RCC 7860 (cell line): ENCODE results near the gene PTPRZ1.

Experiments
- DNase-seq: peaks from one replicate; pipeline ENCODE4 v3.0.0-alpha.2; 2015; ENCODE audit warnings: low spot score
- FAIRE-seq: peaks from 2 replicates; lab custom pipeline; 2012; peaks lifted over from hg19 to GRCh38; lab: Jason Lieb, UNC

Gene PTPRZ1

GRCh38 chr7:122038904-122039303, 165.9 kb downstream of the PTPRZ1 start:
- no peak for FAIRE-seq

GRCh38 chr7:122040147-122040546, 167.2 kb downstream of the PTPRZ1 start:
- FAIRE-seq (no peak), DNase-seq (no peak)

More at GRCh38 chr7:122038904-122039303, 165.9 kb downstream of the PTPRZ1 start:
- DNase-seq: no peak

- FAIRE-seq (no peak), DNase-seq (no peak)
Observed at GRCh38 chr7:122046402-122046801, 173.4 kb downstream of the PTPRZ1 start.

GRCh38 chr7:122054393-122054792, 181.4 kb downstream of the PTPRZ1 start:
- DNase-seq: no peak
- FAIRE-seq: no peak

GRCh38 chr7:122055073-122055472, 182.1 kb downstream of the PTPRZ1 start:
- no peak for DNase-seq
- no peak for FAIRE-seq

GRCh38 chr7:122056977-122057376, 184.0 kb downstream of the PTPRZ1 start:
- FAIRE-seq: no peak
- no peak for DNase-seq

- FAIRE-seq (no peak), DNase-seq (no peak)
Observed at GRCh38 chr7:122059542-122059941, 186.6 kb downstream of the PTPRZ1 start.

- no peak for DNase-seq
- FAIRE-seq: no peak
Observed at GRCh38 chr7:122063146-122063545, 190.2 kb downstream of the PTPRZ1 start.

- no peak for DNase-seq
- FAIRE-seq: no peak
Observed at GRCh38 chr7:122064971-122065370, 192.0 kb downstream of the PTPRZ1 start.

- FAIRE-seq (no peak), DNase-seq (no peak)
Observed at GRCh38 chr7:122067077-122067476, 194.1 kb downstream of the PTPRZ1 start.

GRCh38 chr7:122068046-122068445, 195.1 kb downstream of the PTPRZ1 start:
- DNase-seq (no peak), FAIRE-seq (no peak)

GRCh38 chr7:122068999-122069398, 196.0 kb downstream of the PTPRZ1 start:
- DNase-seq (no peak), FAIRE-seq (no peak)

GRCh38 chr7:122070062-122070461, 197.1 kb downstream of the PTPRZ1 start:
- FAIRE-seq: no peak
- no peak for DNase-seq

GRCh38 chr7:122070834-122071233, 197.9 kb downstream of the PTPRZ1 start:
- no peak for FAIRE-seq
- DNase-seq: no peak

- FAIRE-seq (no peak), DNase-seq (no peak)
Observed at GRCh38 chr7:122072272-122072671, 199.3 kb downstream of the PTPRZ1 start.

GRCh38 chr7:122072924-122073599, 200.1 kb downstream of the PTPRZ1 start:
- no peak for DNase-seq
- no peak for FAIRE-seq

GRCh38 chr7:122073635-122074034, 200.7 kb downstream of the PTPRZ1 start:
- no peak for FAIRE-seq
- DNase-seq: no peak

GRCh38 chr7:122082160-122082559, 209.2 kb downstream of the PTPRZ1 start:
- DNase-seq (no peak), FAIRE-seq (no peak)

GRCh38 chr7:122082670-122083069, 209.7 kb downstream of the PTPRZ1 start:
- no peak for FAIRE-seq
- DNase-seq: no peak

GRCh38 chr7:122092964-122093797, 220.2 kb downstream of the PTPRZ1 start:
- DNase-seq (peak; percentile 49), FAIRE-seq (peak; percentile 67)

- DNase-seq (no peak), FAIRE-seq (no peak)
Observed at GRCh38 chr7:122094549-122094948, 221.6 kb downstream of the PTPRZ1 start.

- FAIRE-seq: no peak
- DNase-seq: no peak
Observed at GRCh38 chr7:122095642-122096041, 222.7 kb downstream of the PTPRZ1 start.
